ENCODE results near the gene WDR6. TPM values are rescaled to one million over a fixed set of nuclear protein-coding genes. Genes with fewer than 3 reads are reported as not detected.

WDR6 gene
- total RNA-seq, 1 experiment from 2014 or later: 138 TPM

- no peaks in the 10 kb centered on the region for H3K27me3 Mint-ChIP-seq (ENCODE audit: unreplicated experiment)
- peaks cover 32% of the 10 kb centered on the region for H3K36me3 Mint-ChIP-seq (ENCODE audit: insufficient read depth, unreplicated experiment)
- BruUV-seq (replicated peaks): no TSS peak
These were observed 27.5 kb downstream of the WDR6 start for GRCh38 chr3:49034650-49035049.

DNA sequence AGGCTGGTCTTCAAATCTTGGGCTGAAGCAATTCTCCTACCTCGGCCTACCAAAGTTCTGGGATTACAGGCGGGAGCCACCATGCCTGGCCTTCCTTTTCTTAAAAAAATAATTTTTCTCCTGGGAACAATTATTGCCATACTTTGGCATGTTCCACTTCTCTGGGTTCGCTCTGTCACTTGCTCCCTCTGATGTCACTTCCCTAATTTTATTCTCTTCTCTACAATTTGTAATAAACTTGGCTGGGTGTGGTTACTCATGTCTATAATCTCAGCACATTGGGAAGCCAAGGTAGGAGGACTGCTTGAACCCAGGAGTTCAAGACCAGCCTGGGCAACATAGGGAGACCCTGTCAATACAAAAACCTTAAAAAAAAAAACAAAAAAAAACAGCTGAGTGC, 28.1 kb downstream of the WDR6 start:
- no TSS peak for BruUV-seq (replicated peaks)
- no peaks in the 10 kb centered on the region for H3K4me1 Mint-ChIP-seq (ENCODE audit: low read depth, unreplicated experiment)
- no peak overlapping the region for H3K4me3 Mint-ChIP-seq (ENCODE audit: low read depth, unreplicated experiment)
- CTCF ChIA-PET: no interaction called here
- no peaks in the 10 kb centered on the region for H3K9me3 Mint-ChIP-seq (ENCODE audit: low read depth, unreplicated experiment)
- H3K27ac Mint-ChIP-seq (ENCODE audit: unreplicated experiment): no peak overlapping the region
- peaks cover 28% of the 10 kb centered on the region for H3K36me3 Mint-ChIP-seq (ENCODE audit: insufficient read depth, unreplicated experiment)
- DNase-seq: no peak
- intact Hi-C loops (cut with micrococcal nuclease; ENCODE audit: unreplicated experiment): no loop called here
- H3K27me3 Mint-ChIP-seq (ENCODE audit: unreplicated experiment): no peaks in the 10 kb centered on the region
- TF ChIP-seq, protein P1, sequence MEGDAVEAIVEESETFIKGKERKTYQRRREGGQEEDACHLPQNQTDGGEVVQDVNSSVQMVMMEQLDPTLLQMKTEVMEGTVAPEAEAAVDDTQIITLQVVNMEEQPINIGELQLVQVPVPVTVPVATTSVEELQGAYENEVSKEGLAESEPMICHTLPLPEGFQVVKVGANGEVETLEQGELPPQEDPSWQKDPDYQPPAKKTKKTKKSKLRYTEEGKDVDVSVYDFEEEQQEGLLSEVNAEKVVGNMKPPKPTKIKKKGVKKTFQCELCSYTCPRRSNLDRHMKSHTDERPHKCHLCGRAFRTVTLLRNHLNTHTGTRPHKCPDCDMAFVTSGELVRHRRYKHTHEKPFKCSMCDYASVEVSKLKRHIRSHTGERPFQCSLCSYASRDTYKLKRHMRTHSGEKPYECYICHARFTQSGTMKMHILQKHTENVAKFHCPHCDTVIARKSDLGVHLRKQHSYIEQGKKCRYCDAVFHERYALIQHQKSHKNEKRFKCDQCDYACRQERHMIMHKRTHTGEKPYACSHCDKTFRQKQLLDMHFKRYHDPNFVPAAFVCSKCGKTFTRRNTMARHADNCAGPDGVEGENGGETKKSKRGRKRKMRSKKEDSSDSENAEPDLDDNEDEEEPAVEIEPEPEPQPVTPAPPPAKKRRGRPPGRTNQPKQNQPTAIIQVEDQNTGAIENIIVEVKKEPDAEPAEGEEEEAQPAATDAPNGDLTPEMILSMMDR (IDR thresholded peaks at IDR 0.05; ENCODE audit: unreplicated experiment): no peak

More at GRCh38 chr3:49034650-49035049, 27.5 kb downstream of the WDR6 start:
- DNase-seq: no peak
- Mint-ChIP-seq H3K4me1 (ENCODE audit: low read depth, unreplicated experiment) (peaks cover 2% of the 10 kb centered on the region), H3K9me3 (ENCODE audit: low read depth, unreplicated experiment) (no peaks in the 10 kb centered on the region), H3K4me3 (ENCODE audit: low read depth, unreplicated experiment) (no peak overlapping the region), H3K27ac (ENCODE audit: unreplicated experiment) (no peak overlapping the region)
- CTCF ChIA-PET: interaction anchor here (0.6 kb wide), 1 partner anchor 337 kb away, joined by 3 read pairs; no protein-coding TSS in a partner anchor
- TF ChIP-seq, protein P1 (IDR thresholded peaks at IDR 0.05; ENCODE audit: unreplicated experiment): no peak
- intact Hi-C loops (cut with micrococcal nuclease; ENCODE audit: unreplicated experiment): no loop called here

GRCh38 chr3:49053543-49053942, 46.4 kb downstream of the WDR6 start:
- intact Hi-C loops (cut with micrococcal nuclease; ENCODE audit: unreplicated experiment): no loop called here
- Mint-ChIP-seq H3K9me3 (ENCODE audit: low read depth, unreplicated experiment) (no peaks in the 10 kb centered on the region), H3K4me1 (ENCODE audit: low read depth, unreplicated experiment) (peaks cover 8% of the 10 kb centered on the region), H3K27me3 (ENCODE audit: unreplicated experiment) (no peaks in the 10 kb centered on the region), H3K4me3 (ENCODE audit: low read depth, unreplicated experiment) (no peak overlapping the region), H3K27ac (ENCODE audit: unreplicated experiment) (no peak overlapping the region), H3K36me3 (ENCODE audit: insufficient read depth, unreplicated experiment) (peaks cover 38% of the 10 kb centered on the region)
- BruUV-seq (replicated peaks): no TSS peak
- TF ChIP-seq, protein P1 (IDR thresholded peaks at IDR 0.05; ENCODE audit: unreplicated experiment): no peak
- CTCF ChIA-PET: no interaction called here
- no peak for DNase-seq

GRCh38 chr3:49054344-49054862, 47.2 kb downstream of the WDR6 start:
- intact Hi-C loops (cut with micrococcal nuclease; ENCODE audit: unreplicated experiment): no loop called here
- H3K4me3 Mint-ChIP-seq (ENCODE audit: low read depth, unreplicated experiment): no peak overlapping the region
- peaks cover 45% of the 10 kb centered on the region for H3K36me3 Mint-ChIP-seq (ENCODE audit: insufficient read depth, unreplicated experiment)
- TF ChIP-seq, protein P1 (IDR thresholded peaks at IDR 0.05; ENCODE audit: unreplicated experiment): no peak
- no peak for DNase-seq
- peaks cover 8% of the 10 kb centered on the region for H3K4me1 Mint-ChIP-seq (ENCODE audit: low read depth, unreplicated experiment)
- no TSS peak for BruUV-seq (replicated peaks)
- no peaks in the 10 kb centered on the region for H3K27me3 Mint-ChIP-seq (ENCODE audit: unreplicated experiment)
- CTCF ChIA-PET: no interaction called here
- H3K27ac Mint-ChIP-seq (ENCODE audit: unreplicated experiment): no peak overlapping the region
- H3K9me3 Mint-ChIP-seq (ENCODE audit: low read depth, unreplicated experiment): no peaks in the 10 kb centered on the region
